Heart left ventricle (tissue), 13 donors: ENCODE results near the gene MIPOL1.

Experiments
- CTCF ChIP-seq, 12 donors: fragments of 200-600 bp; sonication (generic) in 4 of 12; IDR thresholded peaks; one replicate each; pipeline versions ENCODE4 v1.5.0 to v1.8.0; 2018 to 2022; ENCODE audit warnings: antibody characterized with exemption in 12 of 12, mild to moderate bottlenecking in 5 of 12
- POLR2A ChIP-seq, 2 donors: fragments of 450-650 bp; IDR thresholded peaks; one replicate each; pipeline ENCODE4 v1.6.1; 2017; ENCODE audit warnings: antibody characterized with exemption in 2 of 2, mild to moderate bottlenecking in 2 of 2, moderate library complexity in 2 of 2
- donor health status: ischemic (EF 13 %, LVEDD 7.1; RV severe dilation, severe dysfunction).
- donor health status: DM: no; HTN: yes; CAD: no.
- donor health status: DM: no; HTN: no; CAD: no.
- donor health status: ischemic (EF 25% LVEDD 6.9; RV normal size, moderate dysfunction).
- donor health status: ischemic (EF 25% LVEDD 5.7; RV mildly dilated, moderate dysfunction).
- donor health status: ischemic (EF 35%, LVEDD 5.7; RV mildly dilated, moderate dysfunction).
- donor health status: nonischemic (EF 11% LVEDD 7.7; RV severe dilation, severe dysfunction).
- donor health status: DM: yes; HTN: yes; CAD: no.
- donor health status: PGD.
- donor health status: ischemic (EF 29% LVEDD 5.4; RV normal size, mild dysfunction).
- donor health status: nonischemic (EF 23%, LVEDD 6.1; RV moderate dilation, normal function).

DNA sequence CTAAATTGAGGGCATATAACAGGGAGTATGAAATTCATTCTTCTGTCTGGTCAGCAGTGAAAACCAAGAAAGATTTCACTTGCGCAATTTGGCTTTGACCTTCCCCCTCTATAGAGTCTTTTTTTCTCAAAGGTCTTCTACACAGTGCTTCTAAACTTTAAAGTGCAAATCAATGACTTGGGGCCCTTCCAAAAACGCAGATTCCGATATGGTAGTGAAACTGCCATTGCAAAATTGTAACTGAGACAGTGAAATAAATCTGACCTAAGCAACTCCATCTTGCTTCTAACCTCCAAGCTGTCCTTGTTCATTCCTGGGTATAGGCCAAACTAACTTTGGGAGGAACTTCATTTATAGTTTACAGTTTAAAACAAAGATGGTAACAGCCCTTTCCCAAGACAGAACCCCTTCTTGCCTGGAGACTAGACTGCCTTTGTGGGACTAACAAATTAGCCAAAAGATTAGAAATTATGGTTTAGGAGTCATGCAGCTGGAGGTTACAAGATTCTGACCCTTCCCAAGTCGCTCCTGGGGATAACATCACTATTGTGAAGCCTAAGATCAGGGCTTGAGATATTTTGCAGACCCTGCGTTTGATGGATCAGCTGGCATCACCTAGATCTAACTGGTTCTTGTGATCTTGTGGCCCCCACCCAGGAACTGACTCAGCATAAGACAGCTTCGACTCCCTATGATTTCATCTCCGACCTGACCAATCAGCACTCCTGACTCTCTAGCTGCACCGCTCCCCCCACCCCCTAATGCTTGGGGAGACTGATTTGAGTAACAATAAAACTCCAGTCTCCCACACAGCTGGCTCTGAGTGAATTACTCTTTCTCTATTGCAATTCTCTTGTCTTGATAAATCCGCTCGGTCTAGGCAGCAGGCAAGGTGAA, 30.3 kb upstream of the MIPOL1 start:
- TF ChIP-seq CTCF (IDR thresholded peaks at IDR 0.05) (no peak), POLR2A (IDR thresholded peaks at IDR 0.05) (no peak)
